IMR-90 (cell line): ENCODE measurements around the gene TMEM233. TPM values are rescaled to one million over a fixed set of nuclear protein-coding genes. Genes with fewer than 3 reads are reported as not detected.

Source experiments
- ATAC-seq: fragments of 200-7000 bp; cut with Tn5 transposase; 2 replicates; pipeline ENCODE4 v1.9.1; 2020; ENCODE audit warnings: low read depth, mild to moderate bottlenecking, moderate library complexity
- BruUV-seq: library from RNA; stranded (reverse); fragments of 400-500 nt; replicated peaks from 2 replicates; lab custom pipeline; 2021; lab: Mats Ljungman, UMichigan
- CTCF ChIA-PET: fragments of 300-600 bp; formaldehyde crosslinking; extraction: SDS; loops from one replicate; lab custom pipeline; 2021; ENCODE audit warnings: antibody characterized with exemption; lab: Yijun Ruan, JAX
- POLR2A ChIA-PET: fragments of 300-600 bp; sonication (Branson Sonifier 250); formaldehyde crosslinking; loops from one replicate; lab custom pipeline; 2022; ENCODE audit warnings: antibody characterized with exemption; ENCODE audit not compliant: unreplicated experiment; lab: Charles Lee
- DNase-seq: peaks from one replicate; pipeline ENCODE4 v3.0.0; 2013
- H2AFZ ChIP-seq: replicated peaks from 2 replicates; pipeline ENCODE3; 2013; ENCODE audit warnings: low read length, mild to moderate bottlenecking; ENCODE audit not compliant: poor library complexity
- H2AK5ac ChIP-seq: 2 replicates; pipeline ENCODE4 v1.6.1; 2013; ENCODE audit warnings: low read depth, low read length, inconsistent platforms
- H2AK9ac ChIP-seq: replicated peaks from 2 replicates; pipeline ENCODE3; 2013; ENCODE audit warnings: mild to moderate bottlenecking, low read depth, low read length, moderate library complexity; ENCODE audit not compliant: poor library complexity
- H2BK120ac ChIP-seq: 2 replicates; pipeline ENCODE4 v1.6.1; 2013; ENCODE audit warnings: low read depth, low read length, inconsistent platforms
- H2BK15ac ChIP-seq: 3 replicates; pipeline ENCODE4 v1.6.1; 2013; ENCODE audit warnings: low read depth, low read length, inconsistent platforms
- H2BK20ac ChIP-seq: 2 replicates; pipeline ENCODE4 v1.6.1; 2013; ENCODE audit warnings: low read depth, mild to moderate bottlenecking, inconsistent platforms, low read length, moderate library complexity
- H2BK5ac ChIP-seq: 2 replicates; pipeline ENCODE4 v1.6.1; 2013; ENCODE audit warnings: mild to moderate bottlenecking, low read depth, low read length, inconsistent platforms; ENCODE audit not compliant: poor library complexity, severe bottlenecking
- H3K14ac ChIP-seq: replicated peaks from 2 replicates; pipeline ENCODE4 v1.6.1; 2013; ENCODE audit warnings: low read depth, low read length, inconsistent platforms
- H3K18ac ChIP-seq: 2 replicates; pipeline ENCODE4 v1.6.1; 2013; ENCODE audit warnings: low read depth, low read length, control low read depth
- H3K23ac ChIP-seq: 2 replicates; pipeline ENCODE4 v1.6.1; 2013; ENCODE audit warnings: low read depth, low read length, inconsistent platforms
- H3K27ac ChIP-seq: 2 replicates; pipeline ENCODE4 v1.5.1; 2013; ENCODE audit warnings: mild to moderate bottlenecking, control low read depth, low read length; ENCODE audit not compliant: insufficient read depth
- H3K27me3 ChIP-seq: 2 replicates; pipeline ENCODE4 v1.6.1; 2013; ENCODE audit warnings: low read length; ENCODE audit not compliant: control insufficient read depth, insufficient read depth
- H3K36me3 ChIP-seq: 2 replicates; pipeline ENCODE4 v1.6.1; 2013; ENCODE audit warnings: low read length, mixed read lengths; ENCODE audit not compliant: control insufficient read depth, insufficient read depth
- H3K4ac ChIP-seq: 2 replicates; pipeline ENCODE4 v1.6.1; 2013; ENCODE audit warnings: low read depth, low read length, inconsistent platforms
- H3K4me1 ChIP-seq: 2 replicates; pipeline ENCODE4 v1.6.1; 2013; ENCODE audit warnings: low read length, mixed read lengths; ENCODE audit not compliant: control insufficient read depth, insufficient read depth
- H3K4me2 ChIP-seq: 2 replicates; pipeline ENCODE4 v1.6.1; 2013; ENCODE audit warnings: low read depth, mild to moderate bottlenecking, control low read depth, low read length, moderate library complexity
- H3K4me3 ChIP-seq: 2 replicates; pipeline ENCODE4 v1.5.1; 2013; ENCODE audit warnings: low read depth, mild to moderate bottlenecking, control low read depth, low read length, moderate library complexity; ENCODE audit not compliant: insufficient read depth
- H3K56ac ChIP-seq: 2 replicates; pipeline ENCODE4 v1.6.1; 2013; ENCODE audit warnings: low read length, inconsistent platforms; ENCODE audit not compliant: insufficient read depth; ENCODE audit errors: extremely low read depth
- H3K79me1 ChIP-seq, 2 experiments: 2 replicates each; pipeline ENCODE4 v1.6.1; 2013; ENCODE audit warnings: low read length in 2 of 2, inconsistent platforms in 1 of 2, low read depth in 1 of 2
- H3K9ac ChIP-seq: 2 replicates; pipeline ENCODE4 v1.6.1; 2013; ENCODE audit warnings: low read depth, low read length, control low read depth
- H3K9me1 ChIP-seq: 2 replicates; pipeline ENCODE4 v1.6.1; 2013; ENCODE audit warnings: low read length, inconsistent platforms; ENCODE audit not compliant: insufficient read depth
- H3K9me3 ChIP-seq: 2 replicates; pipeline ENCODE4 v1.6.1; 2013; ENCODE audit warnings: low read length; ENCODE audit not compliant: control insufficient read depth, insufficient read depth
- H4K20me1 ChIP-seq: 2 replicates; pipeline ENCODE4 v1.6.1; 2013; ENCODE audit warnings: low read length, inconsistent platforms; ENCODE audit not compliant: insufficient read depth
- H4K5ac ChIP-seq: 2 replicates; pipeline ENCODE4 v1.6.1; 2013; ENCODE audit warnings: mild to moderate bottlenecking, low read depth, low read length, control low read depth
- H4K8ac ChIP-seq, 2 experiments: 2 replicates each; pipeline ENCODE4 v1.6.1; 2013; ENCODE audit warnings: low read depth in 2 of 2, low read length in 2 of 2, control low read depth in 1 of 2, inconsistent platforms in 1 of 2
- H4K91ac ChIP-seq: 2 replicates; pipeline ENCODE4 v1.6.1; 2013; ENCODE audit warnings: low read depth, low read length, inconsistent platforms; ENCODE audit not compliant: insufficient read depth
- BHLHE40 ChIP-seq: fragments of 150-350 bp; IDR thresholded peaks from 2 replicates; pipeline ENCODE4 v1.6.1; 2016; ENCODE audit warnings: mild to moderate bottlenecking, low read depth, low read length
- CEBPB ChIP-seq: IDR thresholded peaks from 2 replicates; pipeline ENCODE4 v1.6.1; 2012; ENCODE audit warnings: low read depth, low read length, improper control_type of control experiment
- CHD1 ChIP-seq: IDR thresholded peaks from 2 replicates; pipeline ENCODE4 v1.6.1; 2012; ENCODE audit warnings: low read depth, low read length, improper control_type of control experiment
- MAFK ChIP-seq: IDR thresholded peaks from 2 replicates; pipeline ENCODE4 v1.6.1; 2012; ENCODE audit warnings: low read depth, low read length, improper control_type of control experiment
- MAZ ChIP-seq: IDR thresholded peaks from 2 replicates; pipeline ENCODE4 v1.6.1; 2012; ENCODE audit warnings: low read depth, mild to moderate bottlenecking, low read length, improper control_type of control experiment, moderate library complexity, borderline replicate concordance
- NFE2L2 ChIP-seq: fragments of 150-350 bp; IDR thresholded peaks from 2 replicates; pipeline ENCODE4 v1.6.1; 2016; ENCODE audit warnings: low read depth, mild to moderate bottlenecking, low read length
- RCOR1 ChIP-seq: IDR thresholded peaks from 2 replicates; pipeline ENCODE4 v1.6.1; 2012; ENCODE audit warnings: mild to moderate bottlenecking, low read length, improper control_type of control experiment; ENCODE audit not compliant: insufficient replicate concordance
- RFX5 ChIP-seq: IDR thresholded peaks from 2 replicates; pipeline ENCODE4 v1.8.0; 2012; ENCODE audit warnings: low read depth, mild to moderate bottlenecking, low read length, moderate library complexity
- SMC3 ChIP-seq: fragments of 150-350 bp; IDR thresholded peaks from 2 replicates; pipeline ENCODE4 v1.6.1; 2016; ENCODE audit warnings: low read depth, mild to moderate bottlenecking, antibody characterized with exemption, low read length, moderate library complexity
- WGBS, 2 experiments: methylation state at CpG; one replicate each; pipeline versions ENCODE4 v1.1.5 to v1.1.7; 2013; ENCODE audit warnings: missing lambda C conversion rate in 2 of 2; ENCODE audit not compliant: insufficient read length in 1 of 2; ENCODE audit errors: extremely low coverage in 2 of 2; 5-methylcytosine and 5-hydroxymethylcytosine counted together
- dilution Hi-C: fragments of 300-500 bp; cut with HindIII; formaldehyde crosslinking; loops from one replicate; pipeline ENCODE4 v1.14.3; 2018; ENCODE audit warnings: low sequenced_read_pairs; ENCODE audit not compliant: unreplicated experiment
- in situ Hi-C: fragments of 300-500 bp; cut with MboI; formaldehyde crosslinking; loops from 3 replicates; pipeline ENCODE4 v1.14.3; 2019; ENCODE audit warnings: low sequenced_read_pairs, inconsistent platforms, mixed read lengths
- intact Hi-C: fragments of 100-400 bp; cut with micrococcal nuclease; formaldehyde crosslinking; loops from 2 replicates; pipeline ENCODE4 v1.10.0; 2022
- polyA plus RNA-seq, 3 experiments: library from polyadenylated mRNA; depleted of rRNA; stranded (reverse); fragments of >200 nt; gene quantifications; 2 replicates each; pipeline ENCODE4 v1.2.3, GENCODE V29; 2012; ENCODE audit warnings: low replicate concordance in 1 of 3
- total RNA-seq: library from RNA; depleted of rRNA; stranded (reverse); fragments of >200 nt; gene quantifications from 2 replicates; pipeline ENCODE4 v1.2.3, GENCODE V29; 2012
- TF ChIP-seq, protein P1 (sequence below): fragments of 150-350 bp; IDR thresholded peaks from 2 replicates; pipeline ENCODE4 v1.6.1; 2016; ENCODE audit warnings: low read depth, mild to moderate bottlenecking, low read length, moderate library complexity, borderline replicate concordance
- TF ChIP-seq, protein P2 (sequence below): fragments of 150-350 bp; IDR thresholded peaks from 2 replicates; pipeline ENCODE4 v1.6.1; 2017; ENCODE audit warnings: mild to moderate bottlenecking, antibody characterized with exemption, low read length, low read depth

TMEM233 gene
- total and polyA plus RNA-seq, 2 of the 4 experiments (the other 2 are of a cell fraction), result not detected

GRCh38 chr12:119681728-119682638 lies 88.4 kb downstream of the TMEM233 start (continued):
- no peak for TF ChIP-seq MAZ

DNA sequence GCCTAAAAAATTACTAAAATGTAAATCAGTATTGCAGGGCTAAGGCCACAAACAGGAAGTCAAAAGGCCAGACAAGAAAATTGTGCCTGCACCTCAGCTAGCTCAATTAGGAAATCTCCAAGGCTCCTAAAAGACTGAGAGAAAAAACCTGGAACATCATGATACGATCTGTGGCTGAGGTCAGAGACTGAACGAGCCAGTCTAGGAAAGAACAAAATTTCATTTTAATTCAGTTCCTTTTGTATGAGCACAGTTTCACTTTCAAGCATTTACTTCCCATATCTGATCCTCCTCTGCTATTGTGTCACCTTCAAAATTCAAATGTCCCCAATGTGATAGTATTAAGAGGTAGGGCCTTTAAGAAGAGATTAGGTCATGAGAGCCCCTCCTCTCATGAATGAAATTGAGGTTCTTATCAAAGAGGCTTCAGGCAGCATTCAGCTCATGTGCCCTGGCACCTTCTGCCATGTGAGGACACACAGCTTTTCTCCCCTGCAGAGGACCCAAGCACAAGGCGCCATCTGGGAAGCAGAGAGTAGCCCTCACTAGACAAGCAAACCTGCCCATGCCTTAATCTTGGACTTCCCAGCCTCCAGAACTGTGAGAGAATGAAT lies 89.2 kb downstream of the TMEM233 start:
- Histone ChIP-seq H2AK5ac (no peak overlapping the region), H3K79me1 (no peaks in the 10 kb centered on the region), H2BK5ac (no peak overlapping the region), H4K8ac (no peak overlapping the region), H3K4me1 (no peaks in the 10 kb centered on the region), H3K4me2 (no peak overlapping the region), H3K27me3 (no peaks in the 10 kb centered on the region), H3K9ac (no peak overlapping the region), H3K27ac (no peak overlapping the region), H2AFZ (no peak overlapping the region), H3K23ac (no peak overlapping the region), H3K4me3 (no peak overlapping the region), H3K4ac (no peak overlapping the region), H3K14ac (no peak overlapping the region), H4K20me1 (no peaks in the 10 kb centered on the region), H3K9me1 (peaks cover 5% of the 10 kb centered on the region; the same call in 1 of the 2 replicates), H4K5ac (no peak overlapping the region), H4K91ac (no peak overlapping the region), H2BK120ac (no peak overlapping the region), H3K9me3 (no peaks in the 10 kb centered on the region), H3K36me3 (peaks cover 37% of the 10 kb centered on the region), H2AK9ac (no peak overlapping the region), H2BK15ac (no peak overlapping the region), H3K18ac (no peak overlapping the region), H2BK20ac (no peak overlapping the region), H3K56ac (no peak overlapping the region)
- BruUV-seq, result no TSS peak
- ChIA-PET CTCF (interaction anchor here (1.9 kb wide), 1 partner anchor 15 kb away, joined by 4 read pairs; the partner anchor contains the start of gene PRKAB1), POLR2A (no interaction called here)
- intact Hi-C loops, result no loop called here
- no CpG with 5 or more reads among the region's 3 CpGs for WGBS, 2 experiments
- ATAC-seq (no peak), DNase-seq (no peak)
- dilution Hi-C loops, result no loop called here
- in situ Hi-C loops, result no loop called here
- TF ChIP-seq RFX5, result no peak
- no peak for TF ChIP-seq MAFK
- TF ChIP-seq SMC3, result no peak
- no peak for TF ChIP-seq MAZ
- TF ChIP-seq BHLHE40, result no peak
- no peak for TF ChIP-seq RCOR1
- TF ChIP-seq, protein P1, sequence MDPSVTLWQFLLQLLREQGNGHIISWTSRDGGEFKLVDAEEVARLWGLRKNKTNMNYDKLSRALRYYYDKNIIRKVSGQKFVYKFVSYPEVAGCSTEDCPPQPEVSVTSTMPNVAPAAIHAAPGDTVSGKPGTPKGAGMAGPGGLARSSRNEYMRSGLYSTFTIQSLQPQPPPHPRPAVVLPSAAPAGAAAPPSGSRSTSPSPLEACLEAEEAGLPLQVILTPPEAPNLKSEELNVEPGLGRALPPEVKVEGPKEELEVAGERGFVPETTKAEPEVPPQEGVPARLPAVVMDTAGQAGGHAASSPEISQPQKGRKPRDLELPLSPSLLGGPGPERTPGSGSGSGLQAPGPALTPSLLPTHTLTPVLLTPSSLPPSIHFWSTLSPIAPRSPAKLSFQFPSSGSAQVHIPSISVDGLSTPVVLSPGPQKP, result no peak
- no peak for TF ChIP-seq NFE2L2
- TF ChIP-seq CHD1, result no peak
- TF ChIP-seq, protein P2, sequence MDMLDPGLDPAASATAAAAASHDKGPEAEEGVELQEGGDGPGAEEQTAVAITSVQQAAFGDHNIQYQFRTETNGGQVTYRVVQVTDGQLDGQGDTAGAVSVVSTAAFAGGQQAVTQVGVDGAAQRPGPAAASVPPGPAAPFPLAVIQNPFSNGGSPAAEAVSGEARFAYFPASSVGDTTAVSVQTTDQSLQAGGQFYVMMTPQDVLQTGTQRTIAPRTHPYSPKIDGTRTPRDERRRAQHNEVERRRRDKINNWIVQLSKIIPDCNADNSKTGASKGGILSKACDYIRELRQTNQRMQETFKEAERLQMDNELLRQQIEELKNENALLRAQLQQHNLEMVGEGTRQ, result no peak
- TF ChIP-seq CEBPB, result no peak
